ENCODE results near the gene PTGIR. TPM values are rescaled to one million over a fixed set of nuclear protein-coding genes. Genes with fewer than 3 reads are reported as not detected.
A peak's percentile ranks its signal among the peaks of the same experiment; 100 is the strongest.

PTGIR gene
- total and polyA plus RNA-seq, 2 of the 4 experiments (the other 2 are of a cell fraction), result 0.54 to 5.3 TPM

DNA sequence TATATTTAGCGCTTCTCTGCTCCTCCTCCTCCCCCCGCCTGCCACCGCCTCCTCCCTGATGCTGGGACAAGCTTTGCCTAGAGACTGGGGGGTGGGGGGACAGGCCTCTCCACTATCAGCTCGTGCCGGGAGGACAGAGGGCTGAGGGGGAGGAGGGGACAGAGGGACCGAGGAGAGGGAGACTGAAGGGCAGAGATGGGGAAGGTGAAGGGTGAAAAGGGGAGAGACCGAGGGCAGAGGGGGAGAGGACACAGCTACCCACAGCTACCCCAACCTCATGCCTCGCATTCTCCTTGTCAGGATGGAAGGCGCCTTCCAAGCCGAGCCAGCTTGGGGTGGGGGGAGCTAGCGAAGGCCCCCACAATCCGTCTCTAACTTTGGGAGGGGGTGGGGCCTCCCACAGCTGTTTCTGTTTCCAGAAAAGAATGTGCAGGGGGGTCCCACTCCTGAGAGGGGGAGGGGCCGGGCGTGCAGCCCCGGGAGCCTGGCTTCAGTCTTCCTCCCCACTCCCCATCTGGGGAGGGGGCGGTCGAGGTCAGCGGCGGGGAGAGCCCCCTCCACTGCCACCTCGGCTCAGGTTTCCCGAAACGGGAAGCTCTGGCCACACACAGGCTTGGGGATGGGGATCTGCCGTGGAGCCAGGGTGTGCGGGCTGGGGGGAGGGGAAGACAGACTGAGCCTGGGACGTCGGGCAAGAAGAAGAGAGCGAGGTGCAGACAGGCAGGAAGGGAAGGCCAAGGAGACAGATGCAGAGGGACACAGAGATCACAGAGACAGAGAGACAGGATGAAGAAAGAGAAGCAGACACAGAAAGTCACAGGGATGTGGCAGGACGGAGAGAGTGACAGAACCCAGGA lies 34.5 kb upstream of the PTGIR start:
- intact Hi-C loops (cut with micrococcal nuclease), result loop anchor here (5.0 kb wide), 1 partner anchor 117 kb away; no protein-coding TSS in a partner anchor
- 0% methylated on average over 4 of the region's 28 CpGs; no CpG with 5 or more reads in 1 of the 2 experiments for WGBS, 2 experiments (ENCODE audit: extremely low coverage in 2 of 2, insufficient read length in 1 of 2)

More for the DNA sequence above, 34.5 kb upstream of the PTGIR start:
- Histone ChIP-seq H3K9ac (ENCODE audit: low read depth, low read length) (peak overlapping the region; percentile 58), H3K27ac (ENCODE audit: insufficient read depth, low read length) (peak overlapping the region; percentile 20), H4K91ac (ENCODE audit: insufficient read depth, low read depth, low read length) (peak overlapping the region; percentile 60; the same call in 1 of the 2 replicates), H2AK9ac (replicated peaks; ENCODE audit: low read depth, low read length, poor library complexity) (peak overlapping the region; percentile 95), H3K36me3 (ENCODE audit: control insufficient read depth, insufficient read depth, low read length) (no peaks in the 10 kb centered on the region), H3K18ac (ENCODE audit: low read depth, low read length) (peak overlapping the region; percentile 26), H3K79me1 (ENCODE audit: low read depth in 1 of 2, low read length in 2 of 2) (peaks cover 0 to 14% of the 10 kb centered on the region in 2 experiments; a peak in 1 of 4 replicates), H3K56ac (ENCODE audit: extremely low read depth, insufficient read depth, low read length) (no peak overlapping the region), H3K4me1 (ENCODE audit: control insufficient read depth, insufficient read depth, low read length) (peaks cover 4% of the 10 kb centered on the region), H4K8ac (ENCODE audit: low read depth in 2 of 2, low read length in 2 of 2) (peak overlapping the region; percentile 46 to 77; a peak in 3 of 4 replicates), H2BK15ac (ENCODE audit: low read depth, low read length) (peak overlapping the region; percentile 15; the same call in 2 of the 3 replicates), H3K4me2 (ENCODE audit: low read depth, low read length) (peak overlapping the region; percentile 83), H3K27me3 (ENCODE audit: control insufficient read depth, insufficient read depth, low read length) (no peaks in the 10 kb centered on the region; the same call in 1 of the 2 replicates), H2BK120ac (ENCODE audit: low read depth, low read length) (peak overlapping the region; percentile 44; the same call in 1 of the 2 replicates), H3K4me3 (ENCODE audit: insufficient read depth, low read depth, low read length) (peak overlapping the region; percentile 64), H2BK20ac (ENCODE audit: low read depth, low read length) (peak overlapping the region; percentile 81; the same call in 1 of the 2 replicates), H3K23ac (ENCODE audit: low read depth, low read length) (peak overlapping the region; percentile 95), H3K4ac (ENCODE audit: low read depth, low read length) (peak overlapping the region; percentile 67), H4K5ac (ENCODE audit: low read depth, low read length) (peak overlapping the region; percentile 19), H3K14ac (replicated peaks; ENCODE audit: low read depth, low read length) (peak overlapping the region; percentile 77), H3K9me1 (ENCODE audit: insufficient read depth, low read length) (no peaks in the 10 kb centered on the region), H3K9me3 (ENCODE audit: control insufficient read depth, insufficient read depth, low read length) (no peaks in the 10 kb centered on the region), H2AFZ (replicated peaks; ENCODE audit: low read length, poor library complexity) (peak overlapping the region; percentile 91), H2AK5ac (ENCODE audit: low read depth, low read length) (peak overlapping the region; percentile 50), H4K20me1 (ENCODE audit: insufficient read depth, low read length) (no peaks in the 10 kb centered on the region), H2BK5ac (ENCODE audit: low read depth, low read length, poor library complexity, severe bottlenecking) (no peak overlapping the region)
- BruUV-seq (replicated peaks), result no TSS peak
- no peak for ATAC-seq (ENCODE audit: low read depth)
- dilution Hi-C loops (cut with HindIII; ENCODE audit: low sequenced_read_pairs, unreplicated experiment), result no loop called here
- no peak for TF ChIP-seq RAD21 (IDR thresholded peaks at IDR 0.05; ENCODE audit: low read length)
- TF ChIP-seq MXI1 (IDR thresholded peaks at IDR 0.05; ENCODE audit: borderline replicate concordance, low read depth, low read length), result no peak
- TF ChIP-seq BHLHE40 (IDR thresholded peaks at IDR 0.05; ENCODE audit: low read depth, low read length), result no peak; the same call in 1 of the 2 replicates
- TF ChIP-seq MAFK (IDR thresholded peaks at IDR 0.05; ENCODE audit: low read depth, low read length), result no peak
- no peak for DNase-seq
- ChIA-PET CTCF (interaction anchor here (1.5 kb wide), 1 partner anchor 42 kb away, joined by 4 read pairs; no protein-coding TSS in a partner anchor), POLR2A (ENCODE audit: unreplicated experiment) (interaction anchor here (0.7 kb wide), 1 partner anchor 530 kb away, joined by 14 read pairs; no protein-coding TSS in a partner anchor)
- in situ Hi-C loops (cut with MboI; ENCODE audit: low sequenced_read_pairs), result loop anchor here (5.0 to 10.0 kb wide), 2 partner anchors 47 to 125 kb away; no protein-coding TSS in a partner anchor
